Epidermal melanocyte (primary cell): ENCODE measurements around the gene STUB1.

Experiments
- DNase-seq: peaks from one replicate; pipeline ENCODE4 v3.0.0; 2011; ENCODE audit warnings: low spot score; ENCODE audit not compliant: insufficient read length

Gene STUB1

DNA sequence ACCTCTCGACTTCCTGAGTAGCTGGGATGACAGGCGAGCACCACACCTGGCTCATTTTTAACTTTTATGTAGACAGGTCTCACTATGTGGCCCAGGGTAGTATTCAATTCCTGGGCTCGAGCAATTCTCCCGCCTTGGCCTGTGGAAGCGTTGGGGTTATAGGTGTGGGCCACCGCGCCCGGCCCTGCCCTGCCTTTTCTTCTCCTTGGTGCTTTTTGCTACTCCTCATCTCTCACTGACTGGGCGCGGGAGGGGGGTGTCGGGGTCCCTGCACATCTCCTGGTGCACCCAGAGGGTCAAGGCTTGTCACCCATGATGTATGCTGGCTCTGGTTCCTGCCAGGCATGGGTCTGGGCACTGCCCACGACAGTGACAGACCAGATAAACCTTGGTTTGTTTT, 35.7 kb upstream of the STUB1 start:
- no peak for DNase-seq

DNA sequence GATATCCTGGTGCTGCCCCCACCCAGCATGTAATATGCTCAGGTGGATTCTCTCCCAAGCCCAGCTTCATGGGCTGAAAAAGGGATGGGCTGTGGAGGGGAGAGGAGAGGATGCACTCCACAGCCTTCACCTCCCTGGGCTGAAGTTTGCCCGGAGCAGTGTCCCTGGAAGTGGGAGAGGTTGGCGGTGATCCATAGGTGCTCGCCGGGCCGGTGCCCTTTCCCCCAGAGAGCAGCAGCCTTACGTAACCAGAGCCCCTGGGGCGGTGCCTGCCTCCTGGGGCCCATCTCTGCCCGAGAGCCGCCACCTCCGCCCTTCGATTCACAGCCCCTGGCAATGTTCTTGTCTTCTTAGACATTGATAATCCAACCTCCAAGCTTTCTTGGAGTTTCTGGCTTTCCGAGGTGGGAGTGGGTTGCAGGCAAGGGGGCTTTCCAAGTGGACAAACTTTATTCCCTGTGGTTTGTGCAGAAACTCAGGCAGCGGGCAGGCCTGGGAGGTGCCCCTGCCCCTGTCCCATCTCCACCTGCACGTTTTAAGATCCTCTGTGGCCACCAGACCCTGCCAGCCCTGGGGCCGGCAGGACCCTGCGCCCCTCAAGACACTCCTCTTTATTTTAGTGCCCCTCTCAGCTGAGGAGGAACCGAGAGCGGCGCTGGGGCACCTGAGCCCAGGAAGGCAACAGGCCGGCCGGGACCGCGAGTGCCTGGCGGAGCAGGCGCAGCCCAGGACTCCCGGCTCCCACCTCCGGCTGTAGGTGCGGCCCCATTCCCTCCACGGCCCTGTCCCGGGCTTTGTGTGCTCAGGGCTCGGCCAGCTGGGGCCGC, 34.1 kb upstream of the STUB1 start:
- no peak for DNase-seq

GRCh38 chr16:646679-647172, 33.5 kb upstream of the STUB1 start:
- DNase-seq, result no peak

DNA sequence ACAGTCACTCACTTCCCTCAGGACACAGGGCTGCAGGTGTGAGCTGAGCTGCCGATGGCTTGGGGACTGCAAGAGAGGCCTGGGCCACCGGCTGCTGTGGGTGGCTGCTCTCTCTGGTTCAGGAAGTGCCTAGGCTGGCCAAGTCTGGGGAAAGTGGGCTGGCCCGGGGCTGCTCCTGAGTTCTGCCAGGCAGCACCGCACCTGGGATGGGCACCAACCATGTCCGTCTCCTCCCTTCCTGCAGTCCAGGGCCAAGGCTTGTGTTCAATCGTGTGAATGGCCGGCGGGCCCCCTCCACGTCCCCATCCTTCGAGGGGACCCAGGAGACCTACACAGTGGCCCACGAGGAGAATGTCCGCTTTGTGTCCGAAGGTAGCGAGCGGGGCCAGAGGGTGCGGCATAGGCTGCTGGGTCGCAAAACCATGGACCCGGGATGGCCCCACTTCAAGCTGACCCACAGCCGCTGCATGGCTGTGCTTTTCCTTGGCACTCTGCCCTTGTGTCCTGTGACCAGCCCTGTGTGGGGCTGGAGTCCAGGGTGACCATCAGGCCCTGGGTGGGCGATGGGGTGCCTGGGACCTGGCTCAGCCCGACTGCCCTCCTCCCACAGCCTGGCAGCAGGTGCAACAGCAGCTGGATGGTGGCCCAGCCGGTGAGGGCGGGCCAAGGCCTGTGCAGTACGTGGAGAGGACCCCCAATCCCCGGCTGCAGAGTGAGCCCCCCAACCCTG, 32.9 kb upstream of the STUB1 start:
- no peak for DNase-seq

DNA sequence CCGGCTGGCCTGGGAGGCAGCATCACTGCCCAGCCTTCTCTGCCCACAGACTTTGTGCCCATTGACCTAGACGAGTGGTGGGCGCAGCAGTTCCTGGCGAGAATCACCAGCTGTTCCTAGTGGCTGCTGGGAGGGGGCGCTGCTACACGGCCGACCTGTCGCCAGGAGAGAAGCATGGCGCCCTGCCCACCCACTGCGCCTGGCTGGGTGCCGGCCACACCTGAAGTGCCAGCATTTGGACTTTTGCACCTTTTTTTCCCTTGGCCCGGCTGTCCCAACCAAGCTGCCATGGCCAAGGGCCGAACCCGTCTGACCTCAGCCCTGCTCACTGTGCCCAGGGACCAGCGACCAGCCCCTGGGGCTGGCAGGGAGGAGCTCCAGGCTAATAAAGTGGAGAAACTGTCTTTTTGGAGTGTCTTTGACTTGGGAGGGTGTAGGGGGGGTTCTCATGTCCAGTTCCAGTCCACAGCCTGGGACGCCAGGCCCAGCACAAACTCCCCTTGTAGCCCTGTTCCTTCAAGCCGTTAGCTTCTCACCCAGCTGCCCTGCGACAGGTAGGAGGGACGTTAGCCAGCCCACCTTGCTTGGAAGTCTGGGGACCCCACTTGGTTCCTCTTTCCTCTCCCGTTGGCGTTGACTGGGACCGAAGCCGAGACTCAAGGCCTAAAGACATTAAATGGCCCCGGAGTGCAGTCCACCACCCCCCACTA, 32.0 kb upstream of the STUB1 start:
- DNase-seq, result no peak

DNA sequence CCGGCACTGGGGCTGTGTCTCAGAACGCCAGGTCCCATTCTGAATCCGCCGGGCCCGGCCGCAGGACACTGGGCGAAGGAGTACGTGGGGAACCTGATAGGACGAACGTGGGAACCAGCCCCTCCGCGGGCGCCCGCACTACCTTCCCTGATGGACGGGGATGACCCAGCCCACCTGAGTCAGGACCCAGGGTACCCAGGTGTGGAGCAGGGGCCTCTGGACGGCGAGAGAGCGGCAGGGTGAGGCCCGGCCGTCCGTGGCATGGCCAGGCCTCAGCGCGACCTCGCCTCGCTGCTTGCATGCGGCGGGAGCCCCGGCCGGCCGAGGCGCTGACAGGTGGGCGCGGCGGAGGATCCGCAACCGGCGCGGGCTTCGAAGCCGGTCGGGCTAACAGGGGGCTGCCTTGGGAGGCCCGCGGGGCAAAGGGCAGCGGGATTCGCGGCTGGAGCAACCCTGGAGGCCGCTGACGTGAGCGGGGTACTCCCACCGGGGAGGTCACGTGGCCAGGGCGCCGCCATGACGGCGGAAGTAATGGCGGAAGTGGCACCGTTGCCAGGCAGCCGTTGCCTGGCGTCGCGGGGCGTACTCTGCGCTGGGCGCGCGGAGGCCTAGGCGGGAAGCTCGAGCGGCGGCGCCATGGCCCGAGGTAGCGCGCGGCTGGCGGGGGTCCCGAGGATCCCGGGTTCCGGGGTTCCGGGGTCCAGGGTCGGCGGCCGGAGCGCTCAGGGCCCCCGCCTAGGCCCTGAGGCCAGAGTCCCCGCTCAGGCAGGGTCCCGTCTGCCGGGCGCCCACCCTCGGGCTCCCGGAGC, 31.2 kb upstream of the STUB1 start, which contains the start of gene WDR90:
Gene WDR90, plus strand, starts transcription at position 585 of the 809 bp plus-strand sequence. Its CDS starts 52 bp downstream, at position 637.
- peak; percentile 100 for DNase-seq

GRCh38 chr16:649631-650030, 30.6 kb upstream of the STUB1 start:
- no peak for DNase-seq

DNA sequence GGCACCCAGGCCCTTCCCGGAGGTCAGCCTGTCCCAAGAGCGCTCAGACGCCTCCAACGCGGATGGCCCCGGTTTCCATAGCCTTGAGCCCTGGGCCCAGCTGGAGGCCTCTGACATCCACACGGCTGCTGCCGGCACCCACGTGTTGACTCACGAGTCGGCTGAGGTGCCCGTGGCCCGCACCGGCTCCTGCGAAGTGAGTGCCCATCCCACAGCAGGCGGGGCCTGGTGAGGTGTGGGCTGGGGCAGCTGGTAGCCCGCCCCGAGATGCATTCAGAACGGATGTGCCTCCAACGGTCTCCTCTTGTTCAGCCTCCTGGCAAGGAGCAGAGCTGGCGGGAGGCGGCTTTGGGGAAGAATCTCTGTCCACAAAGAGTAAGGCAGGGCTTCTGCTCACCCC, 28.4 kb upstream of the STUB1 start:
- DNase-seq, result no peak

- DNase-seq, result no peak
These were observed 27.5 kb upstream of the STUB1 start for GRCh38 chr16:652454-653305.

- DNase-seq, result no peak
These were observed 26.2 kb upstream of the STUB1 start for GRCh38 chr16:654034-654433.

DNA sequence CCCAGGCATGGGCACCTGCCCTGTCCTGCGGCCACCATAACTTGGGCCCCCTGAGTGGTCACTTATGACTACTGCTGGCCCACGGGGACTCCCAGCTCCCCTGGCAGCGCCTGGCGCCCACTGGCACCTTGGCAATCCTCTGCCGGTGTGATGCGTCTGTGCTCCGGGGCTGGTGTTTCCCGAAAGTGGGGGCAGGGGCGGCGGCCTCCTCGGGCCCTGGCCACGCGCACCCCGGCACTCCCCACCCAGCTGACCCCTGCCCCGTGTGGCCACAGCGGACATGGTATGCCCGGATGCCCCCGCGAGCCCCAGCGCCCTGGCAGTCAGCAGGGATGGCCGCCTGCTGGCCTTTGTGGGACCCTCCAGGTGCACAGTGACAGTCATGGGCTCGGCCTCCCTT, 22.7 kb upstream of the STUB1 start:
- no peak for DNase-seq

GRCh38 chr16:658679-659571, 21.3 kb upstream of the STUB1 start:
- DNase-seq, result no peak

DNA sequence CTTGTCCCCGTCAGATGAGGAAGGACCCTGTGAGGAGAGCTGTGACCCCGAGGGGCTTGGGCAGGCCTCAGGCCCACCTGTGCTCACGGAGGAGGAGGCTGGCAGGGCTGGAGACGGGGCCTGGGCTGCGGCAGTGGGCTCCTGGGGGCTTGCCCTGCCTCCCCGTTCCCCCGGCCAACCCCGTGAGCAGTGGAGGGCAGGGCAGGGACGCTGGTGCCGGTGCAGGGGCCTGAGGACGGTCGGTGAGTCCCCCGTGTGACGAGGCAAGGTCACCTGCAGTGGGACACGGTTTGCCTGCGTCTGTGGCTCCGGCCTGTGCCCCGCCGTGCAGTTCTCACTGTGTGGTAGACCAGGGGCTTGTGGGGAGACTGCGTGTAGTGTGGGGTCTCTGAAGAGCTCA, 20.6 kb upstream of the STUB1 start:
- DNase-seq, result no peak

DNA sequence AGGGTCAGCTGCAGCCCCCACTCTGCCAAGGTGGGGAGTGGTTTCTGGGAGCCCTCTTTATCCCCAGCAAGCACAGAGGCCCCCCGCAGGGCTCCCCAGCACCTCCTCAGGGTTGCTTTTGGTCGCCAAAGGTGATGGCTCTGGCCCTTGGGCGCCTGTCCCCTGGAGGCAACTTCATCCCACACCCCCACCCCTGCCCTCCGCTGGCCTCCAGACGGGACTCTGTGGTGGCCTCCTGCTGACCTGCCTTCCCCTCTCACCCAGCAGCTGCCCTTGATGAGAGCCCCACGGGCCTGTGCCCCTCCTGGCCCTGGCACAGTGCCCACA, 20.1 kb upstream of the STUB1 start:
- no peak for DNase-seq

DNA sequence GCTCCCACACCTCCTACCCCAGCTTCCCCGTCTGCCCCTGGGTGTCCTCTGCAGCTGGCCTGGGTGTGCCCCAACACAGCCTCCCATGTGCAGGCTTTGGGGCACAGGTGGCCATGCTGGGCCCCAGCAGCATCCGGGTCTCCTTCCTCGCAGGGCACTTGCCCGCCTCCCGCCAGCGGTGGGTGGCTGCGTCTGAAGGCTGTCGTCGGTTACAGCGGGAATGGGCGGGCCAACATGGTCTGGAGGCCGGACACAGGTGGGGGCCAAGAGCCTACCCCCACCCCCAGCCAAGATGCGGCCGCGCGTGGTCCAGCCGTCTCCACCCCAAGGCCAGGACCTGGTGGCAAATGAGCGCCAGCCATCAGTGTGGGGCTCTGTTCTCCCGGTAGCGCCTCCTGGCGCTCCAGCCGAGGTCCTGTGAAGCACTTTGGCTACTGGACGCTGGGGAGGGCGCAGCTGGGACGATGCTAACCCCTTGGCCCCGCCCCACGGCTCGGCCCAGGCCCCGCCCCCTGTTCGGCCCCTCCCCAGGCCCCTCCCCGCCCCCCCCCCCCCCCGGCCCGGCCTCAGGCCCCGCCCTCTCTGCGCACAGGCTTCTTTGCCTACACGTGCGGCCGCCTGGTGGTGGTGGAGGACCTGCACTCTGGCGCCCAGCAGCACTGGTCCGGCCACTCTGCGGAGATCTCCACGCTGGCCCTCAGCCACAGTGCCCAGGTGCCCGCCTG, 19.6 kb upstream of the STUB1 start:
- DNase-seq, result peak; percentile 84

DNA sequence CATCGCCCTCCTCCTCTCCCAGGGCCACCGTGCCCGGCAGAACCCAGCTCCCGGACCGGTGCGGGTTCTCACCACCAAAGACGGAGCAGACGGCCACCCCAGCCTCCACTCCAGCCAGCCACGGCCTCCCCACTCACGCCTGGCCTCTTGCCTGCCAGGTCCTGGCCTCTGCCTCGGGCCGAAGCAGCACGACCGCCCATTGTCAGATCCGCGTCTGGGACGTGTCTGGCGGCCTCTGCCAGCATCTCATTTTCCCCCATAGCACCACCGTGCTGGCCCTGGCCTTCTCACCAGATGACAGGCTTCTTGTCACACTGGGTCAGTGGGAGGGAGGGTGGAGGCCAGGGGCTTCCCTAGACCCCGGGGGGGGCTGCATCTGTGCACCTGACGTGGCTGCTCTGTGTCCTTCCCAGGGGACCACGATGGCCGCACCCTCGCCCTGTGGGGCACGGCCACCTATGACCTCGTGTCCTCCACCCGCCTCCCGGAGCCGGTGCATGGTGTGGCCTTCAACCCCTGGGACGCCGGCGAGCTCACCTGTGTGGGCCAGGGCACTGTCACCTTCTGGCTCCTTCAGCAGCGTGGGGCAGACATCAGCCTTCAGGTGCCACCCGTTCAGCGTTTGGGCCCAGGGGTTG, 18.9 kb upstream of the STUB1 start:
- DNase-seq, result no peak

GRCh38 chr16:662095-662494, 18.1 kb upstream of the STUB1 start:
- DNase-seq, result no peak

DNA sequence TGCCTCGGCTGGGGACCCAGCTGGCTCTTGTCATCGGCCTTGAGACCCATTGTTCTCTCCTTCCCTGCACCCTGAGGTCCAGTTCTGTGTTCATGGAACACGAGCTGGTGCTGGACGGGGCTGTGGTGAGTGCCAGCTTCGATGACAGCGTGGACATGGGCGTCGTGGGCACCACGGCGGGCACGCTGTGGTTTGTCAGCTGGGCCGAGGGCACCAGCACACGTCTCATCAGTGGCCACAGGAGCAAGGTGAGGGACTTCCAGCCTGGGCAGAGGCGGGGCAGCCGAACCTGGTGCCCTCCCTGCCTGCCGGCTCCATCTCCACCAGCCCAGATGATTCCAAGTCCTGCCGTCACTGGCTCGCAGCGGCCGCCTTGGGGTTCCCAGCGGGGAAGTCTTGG, 17.6 kb upstream of the STUB1 start:
- DNase-seq, result no peak
